Mucosa of stomach (tissue), 1 donor: ENCODE results near the gene ANKRD1.

Experiments
- H3K27me3 ChIP-seq: one replicate; pipeline ENCODE4 v1.7.0; 2013; ENCODE audit warnings: mild to moderate bottlenecking, low read length; ENCODE audit not compliant: control insufficient read depth, insufficient read depth
- H3K36me3 ChIP-seq: one replicate; pipeline ENCODE4 v1.7.0; 2013; ENCODE audit warnings: low read length; ENCODE audit not compliant: control insufficient read depth, insufficient read depth
- H3K4me1 ChIP-seq: one replicate; pipeline ENCODE4 v1.7.0; 2013; ENCODE audit warnings: mild to moderate bottlenecking, low read length; ENCODE audit not compliant: control insufficient read depth, insufficient read depth
- H3K4me3 ChIP-seq: one replicate; pipeline ENCODE4 v1.7.0; 2013; ENCODE audit warnings: low read length
- H3K9ac ChIP-seq: one replicate; pipeline ENCODE4 v1.7.0; 2013; ENCODE audit warnings: mild to moderate bottlenecking, low read length, moderate library complexity
- H3K9me3 ChIP-seq: one replicate; pipeline ENCODE4 v1.7.0; 2013; ENCODE audit warnings: mild to moderate bottlenecking, low read length, moderate library complexity; ENCODE audit not compliant: control insufficient read depth
- donor health status: Pancreatic carcinoma.

The ANKRD1 gene

DNA sequence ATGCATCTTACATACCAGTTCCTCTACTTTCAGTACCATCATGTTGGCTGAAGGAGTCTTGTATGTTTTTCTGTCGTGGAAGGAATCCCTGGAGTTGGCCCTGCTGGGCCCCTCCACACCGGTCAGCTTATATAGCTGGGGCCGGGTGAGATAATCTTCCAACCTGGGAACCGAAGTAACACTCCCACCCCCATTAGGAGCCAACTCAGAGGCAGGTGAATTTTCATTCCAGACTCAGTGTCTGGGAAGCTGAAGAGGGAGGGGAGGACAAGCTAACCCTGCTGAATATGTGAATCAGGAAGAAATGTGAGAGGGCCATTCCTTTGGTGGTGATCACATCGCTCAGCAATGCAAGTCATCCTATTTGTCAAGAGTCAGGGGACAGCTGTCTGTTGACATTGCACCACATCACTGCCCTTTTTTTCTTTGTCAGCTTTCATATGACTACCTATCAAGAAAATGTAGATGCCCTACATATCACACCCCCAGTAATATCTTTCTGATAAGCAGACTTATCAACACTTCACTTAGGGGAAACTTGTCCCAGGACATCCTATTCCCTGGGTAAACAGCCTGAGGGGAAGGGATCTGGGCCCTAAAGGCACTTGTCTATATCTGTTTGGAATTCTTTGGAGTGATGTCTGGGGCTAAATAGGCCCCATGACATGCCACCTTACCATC is at the start of gene ANKRD1:
Gene ANKRD1 (minus strand): TSS at position 102 of the 681 bp plus-strand sequence. CDS start 60 bp downstream, at position 42.
- Histone ChIP-seq H3K9me3 (no peaks in the 10 kb centered on the region), H3K27me3 (peaks cover 3% of the 10 kb centered on the region), H3K4me1 (no peaks in the 10 kb centered on the region), H3K4me3 (no peak within 1 kb of the TSS), H3K36me3 (no peaks in the 10 kb centered on the region), H3K9ac (no peak within 1 kb of the TSS)

GRCh38 chr10:90969947-90970673 is 49.2 kb upstream of the ANKRD1 start:
- H3K9ac ChIP-seq = no peak overlapping the region
- H3K4me1 ChIP-seq = no peaks in the 10 kb centered on the region
- H3K27me3 ChIP-seq = no peaks in the 10 kb centered on the region
- no peaks in the 10 kb centered on the region for H3K9me3 ChIP-seq
- H3K36me3 ChIP-seq = no peaks in the 10 kb centered on the region
- H3K4me3 ChIP-seq = no peak overlapping the region

- H3K4me1 ChIP-seq = no peaks in the 10 kb centered on the region
- no peak overlapping the region for H3K4me3 ChIP-seq
- H3K9me3 ChIP-seq = no peaks in the 10 kb centered on the region
- no peaks in the 10 kb centered on the region for H3K36me3 ChIP-seq
- no peaks in the 10 kb centered on the region for H3K27me3 ChIP-seq
- no peak overlapping the region for H3K9ac ChIP-seq
Measured at GRCh38 chr10:90969121-90969534, 48.2 kb upstream of the ANKRD1 start.

DNA sequence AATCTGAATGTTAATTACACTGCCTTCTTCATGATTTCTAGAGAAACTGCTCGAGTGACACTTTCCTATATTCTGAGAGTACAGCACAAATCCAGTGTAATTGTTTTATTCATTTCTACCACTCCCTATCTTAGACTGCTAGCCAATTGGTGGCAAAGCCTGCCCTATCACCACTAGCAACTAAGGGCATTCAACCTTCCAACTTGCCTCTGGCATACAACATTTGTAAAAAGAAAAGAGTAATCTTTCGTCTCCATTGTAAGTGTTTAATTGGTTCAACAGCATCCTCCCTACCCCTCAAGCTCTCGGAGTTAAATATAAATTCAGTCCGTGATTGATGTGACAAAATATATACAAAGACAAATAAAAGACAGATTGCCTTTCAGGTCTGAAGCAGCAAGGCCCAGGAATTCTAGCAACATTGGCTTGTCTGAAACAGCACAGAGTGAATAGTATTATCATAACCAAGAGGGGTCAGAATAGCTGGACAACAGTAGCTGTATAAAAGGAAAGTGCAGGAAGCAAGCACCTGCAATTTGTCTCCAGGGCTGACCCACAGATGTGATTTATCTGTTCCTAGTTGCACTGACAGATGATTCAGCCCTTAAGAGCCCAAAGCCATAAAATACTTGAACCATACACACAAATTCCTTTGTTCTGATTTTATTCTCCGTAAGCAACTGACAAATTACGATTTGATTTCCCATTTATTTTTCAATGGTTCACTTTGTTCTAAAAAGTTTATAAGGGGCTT is 47.6 kb upstream of the ANKRD1 start:
- no peak overlapping the region for H3K4me3 ChIP-seq
- no peak overlapping the region for H3K9ac ChIP-seq
- H3K9me3 ChIP-seq = no peaks in the 10 kb centered on the region
- H3K36me3 ChIP-seq = no peaks in the 10 kb centered on the region
- H3K4me1 ChIP-seq = no peaks in the 10 kb centered on the region
- no peaks in the 10 kb centered on the region for H3K27me3 ChIP-seq

DNA sequence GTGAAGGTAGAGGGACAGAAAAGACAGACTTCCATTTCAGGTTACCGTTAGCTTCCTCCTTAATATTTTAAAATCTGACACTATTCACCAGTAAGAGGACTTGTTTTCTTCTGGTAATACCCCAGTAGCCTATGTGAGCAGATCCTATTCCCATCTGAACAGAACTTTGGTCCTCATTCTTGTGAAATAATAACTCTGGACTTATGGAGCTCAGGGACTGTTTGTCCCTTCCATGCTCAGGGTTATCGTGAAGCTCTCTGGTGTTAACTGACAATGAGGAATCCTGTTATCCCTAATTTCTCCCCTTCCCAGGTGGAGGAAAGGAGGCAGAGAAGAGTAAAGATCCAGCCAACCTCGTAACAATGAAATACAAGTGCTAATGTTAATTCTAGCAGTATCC is 47.0 kb upstream of the ANKRD1 start:
- Histone ChIP-seq H3K9ac (no peak overlapping the region), H3K4me1 (no peaks in the 10 kb centered on the region), H3K27me3 (no peaks in the 10 kb centered on the region), H3K9me3 (no peaks in the 10 kb centered on the region), H3K4me3 (no peak overlapping the region), H3K36me3 (no peaks in the 10 kb centered on the region)

GRCh38 chr10:90966146-90966545 is 45.3 kb upstream of the ANKRD1 start:
- Histone ChIP-seq H3K27me3 (no peaks in the 10 kb centered on the region), H3K9ac (no peak overlapping the region), H3K4me1 (no peaks in the 10 kb centered on the region), H3K9me3 (no peaks in the 10 kb centered on the region), H3K36me3 (no peaks in the 10 kb centered on the region), H3K4me3 (no peak overlapping the region)

- Histone ChIP-seq H3K4me3 (no peak overlapping the region), H3K9ac (no peak overlapping the region), H3K36me3 (no peaks in the 10 kb centered on the region), H3K27me3 (no peaks in the 10 kb centered on the region), H3K4me1 (no peaks in the 10 kb centered on the region), H3K9me3 (no peaks in the 10 kb centered on the region)
Measured at GRCh38 chr10:90965720-90966119, 44.8 kb upstream of the ANKRD1 start.

DNA sequence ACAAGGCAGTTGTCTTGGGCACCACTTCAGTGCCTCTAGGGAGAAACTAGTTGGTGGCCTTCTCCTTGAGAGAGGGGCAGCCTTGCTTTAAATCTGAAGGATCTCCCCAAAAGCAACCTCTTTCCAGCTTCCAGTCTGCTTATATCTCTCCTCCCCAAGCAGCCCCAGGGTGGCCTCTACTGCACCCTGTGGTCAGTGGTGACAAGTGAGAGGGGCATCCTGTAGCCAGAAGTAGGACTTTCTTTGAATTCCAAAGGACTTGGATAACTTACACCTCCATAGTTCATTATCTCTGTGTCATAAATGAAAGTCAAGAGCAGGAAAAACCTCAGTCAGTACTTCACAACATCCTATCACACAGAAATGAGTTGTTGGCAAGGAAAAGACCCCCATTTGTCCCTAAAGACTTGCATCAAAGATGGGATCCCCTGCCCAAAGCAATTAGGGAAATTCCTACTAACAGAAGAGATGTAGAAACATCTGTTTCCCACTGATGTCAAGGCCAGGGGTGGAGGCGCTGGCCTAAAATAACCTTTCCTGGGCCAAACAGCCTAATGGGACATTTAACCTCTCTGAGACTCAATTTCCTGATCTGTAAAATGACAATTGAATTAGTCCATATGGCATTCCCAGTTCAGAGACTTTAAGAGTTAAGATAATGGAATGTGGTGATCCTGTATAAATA is 44.0 kb upstream of the ANKRD1 start:
- H3K4me1 ChIP-seq = no peaks in the 10 kb centered on the region
- H3K27me3 ChIP-seq = no peaks in the 10 kb centered on the region
- no peaks in the 10 kb centered on the region for H3K36me3 ChIP-seq

DNA sequence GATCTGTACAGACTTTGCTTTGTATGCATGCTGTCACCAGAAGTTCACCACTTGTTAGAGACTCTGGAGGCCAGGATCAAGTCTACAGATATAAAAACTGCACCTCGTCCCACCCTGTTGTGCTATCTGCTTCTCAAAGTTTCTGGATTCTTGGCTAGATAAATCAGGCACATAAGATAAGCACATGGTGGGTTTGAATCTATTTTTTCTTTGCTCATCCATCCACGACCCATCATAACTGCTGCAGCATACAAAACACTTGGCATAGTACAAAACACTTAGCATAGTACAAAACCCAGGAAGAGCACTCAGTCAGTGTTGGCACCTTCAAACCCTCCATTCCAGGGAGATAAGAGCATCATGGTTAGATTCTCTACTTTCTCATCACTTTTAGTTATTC is 42.4 kb upstream of the ANKRD1 start:
- H3K36me3 ChIP-seq = no peaks in the 10 kb centered on the region
- H3K9me3 ChIP-seq = no peaks in the 10 kb centered on the region
- H3K4me3 ChIP-seq = no peak overlapping the region
- H3K4me1 ChIP-seq = no peaks in the 10 kb centered on the region
- no peaks in the 10 kb centered on the region for H3K27me3 ChIP-seq
- no peak overlapping the region for H3K9ac ChIP-seq

More for the DNA sequence above, 44.0 kb upstream of the ANKRD1 start:
- no peak overlapping the region for H3K9ac ChIP-seq
- H3K9me3 ChIP-seq = no peaks in the 10 kb centered on the region
- no peak overlapping the region for H3K4me3 ChIP-seq

- Histone ChIP-seq H3K4me1 (no peaks in the 10 kb centered on the region), H3K27me3 (no peaks in the 10 kb centered on the region), H3K36me3 (no peaks in the 10 kb centered on the region), H3K9ac (no peak overlapping the region), H3K4me3 (no peak overlapping the region), H3K9me3 (no peaks in the 10 kb centered on the region)
Measured at GRCh38 chr10:90960355-90960814, 39.5 kb upstream of the ANKRD1 start.

DNA sequence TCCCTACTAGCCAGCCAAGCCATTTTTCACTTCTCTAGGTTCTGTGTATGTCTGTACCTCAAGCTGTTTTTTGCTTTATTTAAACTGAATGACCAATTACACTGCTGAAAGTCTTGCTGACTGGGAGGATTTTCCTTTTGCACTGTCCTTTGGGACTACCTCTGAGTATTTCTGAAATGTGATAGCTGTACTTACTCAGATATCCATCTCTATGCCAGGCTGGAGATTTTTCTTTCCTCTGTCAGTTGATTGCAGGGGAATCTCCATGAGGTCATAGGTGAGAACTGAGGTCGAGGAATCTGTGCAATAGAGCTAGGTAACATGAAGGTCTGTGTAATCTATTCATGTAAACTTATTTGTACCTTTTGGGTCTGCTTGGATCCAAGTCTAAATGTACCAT is 38.9 kb upstream of the ANKRD1 start:
- Histone ChIP-seq H3K4me3 (no peak overlapping the region), H3K9ac (no peak overlapping the region), H3K9me3 (no peaks in the 10 kb centered on the region), H3K27me3 (no peaks in the 10 kb centered on the region), H3K4me1 (no peaks in the 10 kb centered on the region), H3K36me3 (no peaks in the 10 kb centered on the region)
